Tibial nerve (tissue), 3 donors: Measurements from ENCODE around the gene MDH1B.

Experiments
- POLR2A ChIP-seq, 2 donors: fragments of 450-650 bp; IDR thresholded peaks; one replicate each; pipeline ENCODE4 v1.6.1; 2017; ENCODE audit warnings: antibody characterized with exemption in 2 of 2, mild to moderate bottlenecking in 2 of 2, moderate library complexity in 2 of 2
- TF ChIP-seq, protein P1 (sequence below), 5 experiments: fragments of 200-600 bp in 3 of 5; fragments of 450-650 bp in 2 of 5; sonication (generic) in 3 of 5; IDR thresholded peaks; one replicate each; pipeline ENCODE4 v1.5.1; 2016 to 2019; ENCODE audit warnings: antibody characterized with exemption in 5 of 5, mild to moderate bottlenecking in 3 of 5, moderate library complexity in 2 of 5

DNA sequence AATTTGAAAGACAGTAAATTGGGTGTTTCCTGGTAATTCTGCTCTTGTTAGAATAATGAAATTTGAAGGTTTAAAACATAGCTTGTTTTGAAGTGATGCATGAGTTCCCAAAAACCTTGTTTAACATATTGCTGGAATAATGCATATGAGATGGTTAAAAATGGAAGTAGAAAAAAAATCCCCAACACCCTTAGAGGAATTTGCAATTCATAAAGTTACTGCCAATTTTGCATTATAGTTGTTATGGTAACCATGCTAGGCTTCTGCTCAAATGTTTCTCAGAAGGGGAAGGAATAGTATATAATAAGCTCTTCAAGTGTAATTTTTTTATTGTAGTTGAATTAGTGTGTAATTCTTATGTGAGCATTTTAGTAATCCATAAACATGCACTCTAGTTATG lies 49.4 kb upstream of the MDH1B start:
- TF ChIP-seq, protein P1, sequence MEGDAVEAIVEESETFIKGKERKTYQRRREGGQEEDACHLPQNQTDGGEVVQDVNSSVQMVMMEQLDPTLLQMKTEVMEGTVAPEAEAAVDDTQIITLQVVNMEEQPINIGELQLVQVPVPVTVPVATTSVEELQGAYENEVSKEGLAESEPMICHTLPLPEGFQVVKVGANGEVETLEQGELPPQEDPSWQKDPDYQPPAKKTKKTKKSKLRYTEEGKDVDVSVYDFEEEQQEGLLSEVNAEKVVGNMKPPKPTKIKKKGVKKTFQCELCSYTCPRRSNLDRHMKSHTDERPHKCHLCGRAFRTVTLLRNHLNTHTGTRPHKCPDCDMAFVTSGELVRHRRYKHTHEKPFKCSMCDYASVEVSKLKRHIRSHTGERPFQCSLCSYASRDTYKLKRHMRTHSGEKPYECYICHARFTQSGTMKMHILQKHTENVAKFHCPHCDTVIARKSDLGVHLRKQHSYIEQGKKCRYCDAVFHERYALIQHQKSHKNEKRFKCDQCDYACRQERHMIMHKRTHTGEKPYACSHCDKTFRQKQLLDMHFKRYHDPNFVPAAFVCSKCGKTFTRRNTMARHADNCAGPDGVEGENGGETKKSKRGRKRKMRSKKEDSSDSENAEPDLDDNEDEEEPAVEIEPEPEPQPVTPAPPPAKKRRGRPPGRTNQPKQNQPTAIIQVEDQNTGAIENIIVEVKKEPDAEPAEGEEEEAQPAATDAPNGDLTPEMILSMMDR (IDR thresholded peaks at IDR 0.05): no peak
- no peak for TF ChIP-seq POLR2A (IDR thresholded peaks at IDR 0.05)
